ENCODE data around the gene FUT3.

FUT3 gene

GRCh38 chr19:5823579-5824281 is 27.5 kb downstream of the FUT3 start:
- DNase-seq (ENCODE audit: low spot score): no peak

GRCh38 chr19:5822181-5822844 is 28.9 kb downstream of the FUT3 start:
- DNase-seq (ENCODE audit: low spot score): no peak

GRCh38 chr19:5821521-5822180 is 29.6 kb downstream of the FUT3 start:
- no peak for DNase-seq (ENCODE audit: low spot score)

- DNase-seq (ENCODE audit: low spot score): no peak
These were observed 30.5 kb downstream of the FUT3 start for GRCh38 chr19:5820785-5821184.

GRCh38 chr19:5818594-5818993 is 32.7 kb downstream of the FUT3 start:
- no peak for DNase-seq (ENCODE audit: low spot score)

GRCh38 chr19:5817218-5817617 is 34.0 kb downstream of the FUT3 start:
- no peak for DNase-seq (ENCODE audit: low spot score)

- no peak for DNase-seq (ENCODE audit: low spot score)
These were observed 36.4 kb downstream of the FUT3 start for GRCh38 chr19:5814852-5815246.

- no peak for DNase-seq (ENCODE audit: low spot score)
These were observed 37.0 kb downstream of the FUT3 start for GRCh38 chr19:5814123-5814851.

GRCh38 chr19:5811117-5811516 is 40.1 kb downstream of the FUT3 start:
- no peak for DNase-seq (ENCODE audit: low spot score)

GRCh38 chr19:5809469-5809868 is 41.8 kb downstream of the FUT3 start:
- no peak for DNase-seq (ENCODE audit: low spot score)

GRCh38 chr19:5809053-5809452 is 42.2 kb downstream of the FUT3 start:
- DNase-seq (ENCODE audit: low spot score): no peak

GRCh38 chr19:5808120-5808816 is 43.0 kb downstream of the FUT3 start:
- no peak for DNase-seq (ENCODE audit: low spot score)

- no peak for DNase-seq (ENCODE audit: low spot score)
These were observed 44.3 kb downstream of the FUT3 start for GRCh38 chr19:5806905-5807304.

GRCh38 chr19:5806133-5806489 is 45.1 kb downstream of the FUT3 start:
- no peak for DNase-seq (ENCODE audit: low spot score)

GRCh38 chr19:5805462-5806132 is 45.7 kb downstream of the FUT3 start:
- peak; percentile 93 for DNase-seq (ENCODE audit: low spot score)

GRCh38 chr19:5804516-5805461 is 46.5 kb downstream of the FUT3 start, which contains the start of gene NRTN:
Gene NRTN (plus strand): TSS chr19:5805067. CDS start chr19:5824166, 19,099 bp downstream.
- DNase-seq (ENCODE audit: low spot score): peak; percentile 82

GRCh38 chr19:5803752-5804515 is 47.3 kb downstream of the FUT3 start:
- DNase-seq (ENCODE audit: low spot score): peak; percentile 99

GRCh38 chr19:5803441-5803751 is 47.9 kb downstream of the FUT3 start:
- no peak for DNase-seq (ENCODE audit: low spot score)

- peak; percentile 83 for DNase-seq (ENCODE audit: low spot score)
These were observed 49.2 kb downstream of the FUT3 start for GRCh38 chr19:5801796-5802619.

Data from ecto neural progenitor cell (in vitro differentiated cells).